H1 (cell line): ENCODE results near the gene ESPNL. TPM values are rescaled to one million over a fixed set of nuclear protein-coding genes. Genes with fewer than 3 reads are reported as not detected.

Experiments used
- CTCF ChIA-PET: fragments of 300-600 bp; sonication (Branson Sonifier 250); formaldehyde crosslinking; loops from one replicate; lab custom pipeline; 2021; ENCODE audit not compliant: partially characterized antibody; lab: Charles Lee
- POLR2A ChIA-PET: fragments of 300-600 bp; sonication (Branson Sonifier 250); formaldehyde crosslinking; loops from one replicate; lab custom pipeline; 2021; ENCODE audit warnings: inconsistent platforms; ENCODE audit not compliant: partially characterized antibody; lab: Charles Lee
- DNase-seq, 2 experiments: peaks; one replicate each; pipeline versions ENCODE4 v3.0.0 to v3.0.0-alpha.2; 2010 to 2022; ENCODE audit warnings: low spot score in 2 of 2, low read depth in 1 of 2, mixed read lengths in 1 of 2
- FAIRE-seq: peaks from 2 replicates; lab custom pipeline; 2011; peaks lifted over from hg19 to GRCh38; lab: Jason Lieb, UNC
- H2AFZ ChIP-seq: 2 replicates; pipeline ENCODE4 v1.8.1; 2012; ENCODE audit warnings: low read length, inconsistent platforms
- H2AK5ac ChIP-seq: 2 replicates; pipeline ENCODE4 v1.6.1; 2013; ENCODE audit warnings: low read depth, low read length
- H2BK120ac ChIP-seq: replicated peaks from 2 replicates; pipeline ENCODE3; 2013; ENCODE audit warnings: low read depth, low read length, inconsistent platforms
- H2BK12ac ChIP-seq: 2 replicates; pipeline ENCODE4 v1.6.1; 2013; ENCODE audit warnings: low read depth, low read length
- H2BK15ac ChIP-seq: 2 replicates; pipeline ENCODE4 v1.6.1; 2013; ENCODE audit warnings: low read length
- H2BK20ac ChIP-seq: 2 replicates; pipeline ENCODE4 v1.6.1; 2013; ENCODE audit warnings: low read length
- H2BK5ac ChIP-seq: 2 replicates; pipeline ENCODE4 v1.6.1; 2013; ENCODE audit warnings: low read depth, low read length
- H3K14ac ChIP-seq: 2 replicates; pipeline ENCODE4 v1.6.1; 2013; ENCODE audit warnings: inconsistent platforms; ENCODE audit not compliant: insufficient read length
- H3K18ac ChIP-seq: 2 replicates; pipeline ENCODE4 v1.6.1; 2013; ENCODE audit warnings: low read length; ENCODE audit errors: extremely low read depth
- H3K23ac ChIP-seq: 2 replicates; pipeline ENCODE4 v1.6.1; 2013; ENCODE audit warnings: inconsistent platforms; ENCODE audit not compliant: insufficient read length
- H3K23me2 ChIP-seq: 2 replicates; pipeline ENCODE4 v1.6.1; 2013; ENCODE audit warnings: low read depth, low read length
- H3K27ac ChIP-seq: 2 replicates; pipeline ENCODE4 v1.6.1; 2011; ENCODE audit warnings: low read depth, low read length, inconsistent platforms
- H3K27me3 ChIP-seq, 4 experiments: replicated peaks in 1 of 4; 1 replicate in 1 of 4; 2 replicates in 3 of 4; pipeline versions ENCODE4 v1.6.1 to v1.8.1; 2011 to 2013; ENCODE audit warnings: low read length in 3 of 4, mild to moderate bottlenecking in 3 of 4, inconsistent platforms in 2 of 4, mixed read lengths in 2 of 4, moderate library complexity in 1 of 4; ENCODE audit not compliant: control insufficient read depth in 3 of 4, insufficient read depth in 3 of 4; ENCODE audit errors: extremely low read depth in 1 of 4
- H3K36me3 ChIP-seq, 4 experiments: 2 replicates each; pipeline versions ENCODE4 v1.6.1 to v1.8.1; 2011 to 2013; ENCODE audit warnings: mild to moderate bottlenecking in 4 of 4, low read length in 3 of 4, moderate library complexity in 2 of 4, control low read depth in 1 of 4, inconsistent platforms in 1 of 4; ENCODE audit not compliant: insufficient read depth in 4 of 4, control insufficient read depth in 2 of 4
- H3K4ac ChIP-seq: replicated peaks from 2 replicates; pipeline ENCODE3; 2013; ENCODE audit warnings: low read length, low read depth, mixed read lengths, inconsistent platforms; ENCODE audit not compliant: insufficient read length
- H3K4me1 ChIP-seq, 4 experiments: replicated peaks in 1 of 4; 1 replicate in 1 of 4; 2 replicates in 3 of 4; pipeline versions ENCODE4 v1.6.1 to v1.8.1; 2011 to 2013; ENCODE audit warnings: low read length in 3 of 4, inconsistent platforms in 2 of 4, mixed read lengths in 1 of 4; ENCODE audit not compliant: insufficient read depth in 4 of 4, control insufficient read depth in 3 of 4
- H3K4me2 ChIP-seq, 2 experiments: 2 replicates each; pipeline versions ENCODE4 v1.6.1 to v1.8.1; 2011 to 2013; ENCODE audit warnings: low read depth in 2 of 2, low read length in 2 of 2, control low read depth in 1 of 2, inconsistent platforms in 1 of 2, mild to moderate bottlenecking in 1 of 2; ENCODE audit not compliant: insufficient read depth in 1 of 2
- H3K4me3 ChIP-seq, 4 experiments: fragments of 200-600, 300-600 bp in 1 of 4; sonication (generic), shearing (Covaris generic), sonication (Bioruptor Twin) in 1 of 4; 2 replicates each; pipeline versions ENCODE4 v1.5.1 to v1.8.1; 2011 to 2016; ENCODE audit warnings: low read length in 4 of 4, low read depth in 3 of 4, control low read depth in 2 of 4, inconsistent platforms in 2 of 4, mild to moderate bottlenecking in 2 of 4, mixed read lengths in 1 of 4, moderate library complexity in 1 of 4; ENCODE audit not compliant: insufficient read depth in 2 of 4; ENCODE audit errors: extremely low read depth in 1 of 4
- H3K56ac ChIP-seq: replicated peaks from 2 replicates; pipeline ENCODE3; 2013; ENCODE audit warnings: low read depth, mild to moderate bottlenecking, mixed read lengths, low read length, inconsistent platforms; ENCODE audit not compliant: insufficient read length
- H3K79me1 ChIP-seq: 2 replicates; pipeline ENCODE4 v1.6.1; 2013; ENCODE audit warnings: low read depth, low read length, control low read depth
- H3K79me2 ChIP-seq, 2 experiments: 2 replicates each; pipeline versions ENCODE4 v1.6.1 to v1.8.1; 2012 to 2013; ENCODE audit warnings: low read length in 2 of 2, mild to moderate bottlenecking in 2 of 2, inconsistent platforms in 1 of 2; ENCODE audit not compliant: insufficient read depth in 2 of 2, control insufficient read depth in 1 of 2
- H3K9ac ChIP-seq, 4 experiments: replicated peaks in 1 of 4; 1 replicate in 1 of 4; 2 replicates in 3 of 4; pipeline versions ENCODE4 v1.6.1 to v1.8.1; 2011 to 2013; ENCODE audit warnings: low read depth in 3 of 4, low read length in 3 of 4, control low read depth in 2 of 4, mild to moderate bottlenecking in 2 of 4, moderate library complexity in 2 of 4, inconsistent platforms in 1 of 4; ENCODE audit errors: extremely low read depth in 1 of 4
- H3K9me3 ChIP-seq, 2 experiments: 2 replicates each; pipeline versions ENCODE4 v1.6.1 to v1.8.1; 2012 to 2013; ENCODE audit warnings: mild to moderate bottlenecking in 2 of 2, moderate library complexity in 2 of 2, control low read depth in 1 of 2, inconsistent platforms in 1 of 2, low read depth in 1 of 2, low read length in 1 of 2, mixed read lengths in 1 of 2; ENCODE audit not compliant: insufficient read depth in 2 of 2
- H4K20me1 ChIP-seq, 2 experiments: replicated peaks in 1 of 2; 2 replicates each; pipeline versions ENCODE3 to v1.8.1; 2011 to 2013; ENCODE audit warnings: inconsistent platforms in 2 of 2, low read length in 2 of 2, mild to moderate bottlenecking in 1 of 2; ENCODE audit not compliant: insufficient read depth in 2 of 2, control insufficient read depth in 1 of 2
- H4K5ac ChIP-seq: 2 replicates; pipeline ENCODE4 v1.6.1; 2013; ENCODE audit warnings: low read length, low read depth, mixed read lengths, inconsistent platforms; ENCODE audit not compliant: insufficient read length
- H4K8ac ChIP-seq: 2 replicates; pipeline ENCODE4 v1.8.0; 2013; ENCODE audit warnings: mild to moderate bottlenecking, moderate library complexity, low read length, inconsistent platforms; ENCODE audit not compliant: insufficient read depth; ENCODE audit errors: extremely low read depth
- H4K91ac ChIP-seq: replicated peaks from 2 replicates; pipeline ENCODE3; 2013; ENCODE audit warnings: low read length, mixed read lengths, inconsistent platforms; ENCODE audit not compliant: insufficient read length
- FOSL1 ChIP-seq: IDR thresholded peaks from 2 replicates; pipeline ENCODE4 v1.6.1; 2011; ENCODE audit warnings: mild to moderate bottlenecking, low read depth, low read length, moderate library complexity; ENCODE audit not compliant: insufficient read depth
- HDAC6 ChIP-seq: IDR thresholded peaks from one replicate; pipeline ENCODE4 v1.7.1; 2012; ENCODE audit warnings: low read depth, mild to moderate bottlenecking, inconsistent platforms, low read length, moderate library complexity
- KDM1A ChIP-seq: fragments of 200-600, 300-600 bp; sonication (generic); IDR thresholded peaks from 2 replicates; pipeline ENCODE4 v1.7.1; 2016; ENCODE audit warnings: mild to moderate bottlenecking, low read length, borderline replicate concordance
- WGBS, 2 experiments: shearing (Covaris generic) in 1 of 2; methylation state at CpG; one replicate each; pipeline versions ENCODE4 v1.1.6 to v1.1.7; 2013 to 2015; ENCODE audit warnings: low lambda C conversion rate in 2 of 2, mixed read lengths in 2 of 2, inconsistent platforms in 1 of 2, low coverage in 1 of 2, missing lambda C conversion rate in 1 of 2; ENCODE audit not compliant: insufficient replicate concordance in 2 of 2, insufficient coverage in 1 of 2, insufficient read length in 1 of 2; ENCODE audit errors: extremely low coverage in 1 of 2, missing lambda C conversion rate in 1 of 2; 5-methylcytosine and 5-hydroxymethylcytosine counted together
- polyA plus RNA-seq, 7 experiments: library from polyadenylated mRNA; depleted of rRNA in 3 of 7; stranded (reverse) in 5 of 7; unstranded in 2 of 7; fragments of >200 nt in 5 of 7; fragments of 200-250 nt in 2 of 7; gene quantifications; 1 replicate in 5 of 7; 2 replicates in 1 of 7; 4 replicates in 1 of 7; pipeline versions ENCODE4 v1.2.1 to v1.2.3, GENCODE V29; 2011 to 2013; ENCODE audit warnings: missing spikeins in 2 of 7, mixed read lengths in 2 of 7
- total RNA-seq: library from RNA; stranded (reverse); fragmentation: NEBNext Ultra II Directional; extraction: Animal tissue kit (Norgen Biotek cat#: 25700); gene quantifications from 2 replicates; pipeline ENCODE4 v1.2.1, GENCODE V29; 2021

The ESPNL gene
- total and polyA plus RNA-seq, 2 of the 8 experiments (the other 6 are each of a cell fraction or from before 2014, with no cell fraction given): 0.68 to 1.3 TPM

DNA sequence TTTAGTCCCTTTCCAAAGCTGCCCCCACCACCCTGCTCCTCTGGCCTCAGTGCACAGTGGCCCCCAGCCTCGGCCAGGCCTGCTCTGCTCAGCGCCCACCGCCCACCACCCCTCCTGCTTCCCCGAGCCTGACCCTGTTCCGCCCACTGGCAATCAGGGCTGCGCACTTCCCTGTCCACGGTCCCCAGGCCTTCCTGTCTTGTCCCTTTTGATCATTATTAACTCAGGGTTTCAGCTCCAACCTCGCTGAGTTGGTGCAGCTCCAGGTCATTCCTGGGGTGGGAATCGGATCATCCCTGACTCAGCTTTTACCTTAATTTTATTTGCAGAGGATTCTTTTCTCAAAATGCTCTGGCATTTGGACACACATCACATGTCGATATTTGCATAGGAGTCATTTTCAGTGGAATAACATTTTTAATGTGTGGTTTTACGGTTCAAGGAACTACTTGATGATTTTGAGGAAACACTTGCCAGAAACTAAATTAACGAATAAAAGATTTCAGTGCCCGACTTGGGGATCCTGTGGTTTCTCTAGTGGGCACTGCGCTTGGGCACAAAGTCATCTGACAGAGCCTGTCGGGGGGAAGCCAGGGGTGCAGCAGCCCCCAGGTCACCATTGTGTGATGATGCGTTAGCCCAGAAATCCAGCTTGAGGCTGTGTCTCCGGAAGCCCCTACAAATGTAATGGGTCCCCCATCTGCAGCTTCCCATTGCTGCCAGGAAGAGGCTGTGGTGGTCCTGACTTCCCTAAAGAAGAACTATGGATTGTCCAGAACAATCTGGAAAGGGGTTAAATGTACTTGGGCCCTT, 1.0 kb upstream of the ESPNL start:
- H3K36me3 ChIP-seq: peaks cover 0 to 11% (median 3%) of the 10 kb centered on the region in 4 experiments; a peak in 3 of 8 replicates
- H3K4me3 ChIP-seq: no peak overlapping the region
- H4K20me1 ChIP-seq: no peaks in the 10 kb centered on the region
- no peaks in the 10 kb centered on the region for H3K9me3 ChIP-seq
- no peak overlapping the region for H3K4me2 ChIP-seq
- H2BK15ac ChIP-seq: no peak overlapping the region
- H3K23me2 ChIP-seq: no peaks in the 10 kb centered on the region
- H4K91ac ChIP-seq: peak overlapping the region; percentile 42
- no peak overlapping the region for H3K4ac ChIP-seq
- no peak overlapping the region for H3K23ac ChIP-seq
- H2BK12ac ChIP-seq: no peak overlapping the region
- FAIRE-seq: no peak
- peak in 1 of 2 experiments; percentile 38 for DNase-seq
- H3K79me2 ChIP-seq: no peaks in the 10 kb centered on the region
- no peaks in the 10 kb centered on the region for H3K27me3 ChIP-seq
- no peak overlapping the region for H4K5ac ChIP-seq
- ChIA-PET CTCF (interaction anchor here (0.6 to 3.0 kb wide), 14 partner anchors 9 to 164 kb away, joined by 3 to 21 read pairs (median 3); no protein-coding TSS in a partner anchor), POLR2A (interaction anchor here (0.7 to 3.0 kb wide), 14 partner anchors 8 to 144 kb away, joined by 3 to 23 read pairs (median 3); partner anchors contain the start of genes KLHL30 and SCLY)
- H3K56ac ChIP-seq: no peak overlapping the region
- H3K27ac ChIP-seq: no peak overlapping the region
- peak overlapping the region; percentile 31; the same call in 1 of the 2 replicates for H4K8ac ChIP-seq
- WGBS, 2 experiments: 86% methylated on average over 17 of the region's 17 CpGs; no CpG with 5 or more reads in 1 of the 2 experiments
- H3K18ac ChIP-seq: no peak overlapping the region; the same call in 1 of the 2 replicates
- H2BK20ac ChIP-seq: no peak overlapping the region
- H3K14ac ChIP-seq: no peak overlapping the region
- H2AFZ ChIP-seq: no peak overlapping the region
- no peak overlapping the region for H3K9ac ChIP-seq
- H2BK120ac ChIP-seq: no peak overlapping the region
- no peak overlapping the region for H2AK5ac ChIP-seq
- TF ChIP-seq KDM1A: no peak
- TF ChIP-seq FOSL1: no peak
- no peak for TF ChIP-seq HDAC6
- H3K79me1 ChIP-seq: no peaks in the 10 kb centered on the region
- H2BK5ac ChIP-seq: no peak overlapping the region
- peaks cover 0 to 21% (median 13%) of the 10 kb centered on the region in 4 experiments; a peak in 6 of 7 replicates for H3K4me1 ChIP-seq
